HL-60 (cell line): ENCODE data around the gene RARA.

Experiments
- DNase-seq, 2 experiments: peaks; one replicate each; pipeline ENCODE4 v3.0.0-alpha.2; 2010 to 2020; ENCODE audit warnings: low read depth in 1 of 2, low spot score in 1 of 2
- H3K27ac ChIP-seq: fragments of 250-450 bp; sonication (Bioruptor Pico); replicated peaks from 2 replicates; pipeline ENCODE4 v1.5.1; 2020; ENCODE audit warnings: mild to moderate bottlenecking, moderate library complexity
- H3K27me3 ChIP-seq: fragments of 250-450 bp; sonication (Bioruptor Pico); 2 replicates; pipeline ENCODE4 v1.5.1; 2021; ENCODE audit warnings: mild to moderate bottlenecking, moderate library complexity; ENCODE audit not compliant: insufficient read depth, poor library complexity, severe bottlenecking
- H3K4me3 ChIP-seq: replicated peaks from 2 replicates; pipeline ENCODE4 v1.5.1; 2011; ENCODE audit warnings: mild to moderate bottlenecking, control low read depth, low read length; ENCODE audit not compliant: insufficient read depth
- CTCF ChIP-seq: IDR thresholded peaks from one replicate; pipeline ENCODE4 v1.5.1; 2011; ENCODE audit warnings: low read length, control low read depth, inconsistent platforms; ENCODE audit not compliant: insufficient read depth
- GABPA ChIP-seq: IDR thresholded peaks from 2 replicates; pipeline ENCODE4 v1.6.1; 2012; ENCODE audit warnings: low read depth
- POLR2AphosphoS5 ChIP-seq: IDR thresholded peaks from 2 replicates; pipeline ENCODE4 v1.6.1; 2012; ENCODE audit warnings: low read depth
- SPI1 ChIP-seq: IDR thresholded peaks from 2 replicates; pipeline ENCODE4 v1.6.1; 2012; ENCODE audit warnings: low read depth, mild to moderate bottlenecking, borderline replicate concordance
- TF ChIP-seq, protein P1 (sequence below): IDR thresholded peaks from 2 replicates; pipeline ENCODE4 v1.6.1; 2012; ENCODE audit warnings: low read depth; ENCODE audit not compliant: insufficient replicate concordance

RARA gene

DNA sequence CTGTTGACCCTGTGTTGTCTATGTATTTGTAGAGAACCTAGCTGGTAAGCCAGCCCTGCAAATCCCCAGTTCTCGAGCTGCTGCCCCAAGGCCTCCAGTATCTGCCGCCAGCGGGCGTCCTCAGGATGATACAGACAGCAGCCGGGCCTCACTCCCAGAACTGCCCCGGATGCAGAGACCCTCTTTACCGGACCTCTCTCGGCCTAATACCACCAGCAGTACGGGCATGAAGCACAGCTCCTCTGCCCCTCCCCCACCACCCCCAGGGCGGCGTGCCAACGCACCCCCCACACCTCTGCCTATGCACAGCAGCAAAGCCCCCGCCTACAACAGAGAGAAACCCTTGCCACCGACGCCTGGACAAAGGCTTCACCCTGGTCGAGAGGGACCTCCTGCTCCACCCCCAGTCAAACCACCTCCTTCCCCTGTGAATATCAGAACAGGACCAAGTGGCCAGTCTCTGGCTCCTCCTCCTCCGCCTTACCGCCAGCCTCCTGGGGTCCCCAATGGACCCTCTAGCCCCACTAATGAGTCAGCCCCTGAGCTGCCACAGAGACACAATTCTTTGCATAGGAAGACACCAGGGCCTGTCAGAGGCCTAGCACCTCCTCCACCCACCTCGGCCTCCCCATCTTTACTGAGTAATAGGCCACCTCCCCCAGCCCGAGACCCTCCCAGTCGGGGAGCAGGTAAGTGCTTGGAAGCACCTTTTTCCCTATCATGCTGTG, 44.4 kb upstream of the RARA start:
- DNase-seq = no peak
- Histone ChIP-seq H3K27ac (no peak overlapping the region), H3K27me3 (no peaks in the 10 kb centered on the region), H3K4me3 (no peak overlapping the region)
- TF ChIP-seq GABPA (no peak), SPI1 (no peak), POLR2AphosphoS5 (no peak), CTCF (no peak)
- TF ChIP-seq, protein P1, sequence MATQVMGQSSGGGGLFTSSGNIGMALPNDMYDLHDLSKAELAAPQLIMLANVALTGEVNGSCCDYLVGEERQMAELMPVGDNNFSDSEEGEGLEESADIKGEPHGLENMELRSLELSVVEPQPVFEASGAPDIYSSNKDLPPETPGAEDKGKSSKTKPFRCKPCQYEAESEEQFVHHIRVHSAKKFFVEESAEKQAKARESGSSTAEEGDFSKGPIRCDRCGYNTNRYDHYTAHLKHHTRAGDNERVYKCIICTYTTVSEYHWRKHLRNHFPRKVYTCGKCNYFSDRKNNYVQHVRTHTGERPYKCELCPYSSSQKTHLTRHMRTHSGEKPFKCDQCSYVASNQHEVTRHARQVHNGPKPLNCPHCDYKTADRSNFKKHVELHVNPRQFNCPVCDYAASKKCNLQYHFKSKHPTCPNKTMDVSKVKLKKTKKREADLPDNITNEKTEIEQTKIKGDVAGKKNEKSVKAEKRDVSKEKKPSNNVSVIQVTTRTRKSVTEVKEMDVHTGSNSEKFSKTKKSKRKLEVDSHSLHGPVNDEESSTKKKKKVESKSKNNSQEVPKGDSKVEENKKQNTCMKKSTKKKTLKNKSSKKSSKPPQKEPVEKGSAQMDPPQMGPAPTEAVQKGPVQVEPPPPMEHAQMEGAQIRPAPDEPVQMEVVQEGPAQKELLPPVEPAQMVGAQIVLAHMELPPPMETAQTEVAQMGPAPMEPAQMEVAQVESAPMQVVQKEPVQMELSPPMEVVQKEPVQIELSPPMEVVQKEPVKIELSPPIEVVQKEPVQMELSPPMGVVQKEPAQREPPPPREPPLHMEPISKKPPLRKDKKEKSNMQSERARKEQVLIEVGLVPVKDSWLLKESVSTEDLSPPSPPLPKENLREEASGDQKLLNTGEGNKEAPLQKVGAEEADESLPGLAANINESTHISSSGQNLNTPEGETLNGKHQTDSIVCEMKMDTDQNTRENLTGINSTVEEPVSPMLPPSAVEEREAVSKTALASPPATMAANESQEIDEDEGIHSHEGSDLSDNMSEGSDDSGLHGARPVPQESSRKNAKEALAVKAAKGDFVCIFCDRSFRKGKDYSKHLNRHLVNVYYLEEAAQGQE = no peak

DNA sequence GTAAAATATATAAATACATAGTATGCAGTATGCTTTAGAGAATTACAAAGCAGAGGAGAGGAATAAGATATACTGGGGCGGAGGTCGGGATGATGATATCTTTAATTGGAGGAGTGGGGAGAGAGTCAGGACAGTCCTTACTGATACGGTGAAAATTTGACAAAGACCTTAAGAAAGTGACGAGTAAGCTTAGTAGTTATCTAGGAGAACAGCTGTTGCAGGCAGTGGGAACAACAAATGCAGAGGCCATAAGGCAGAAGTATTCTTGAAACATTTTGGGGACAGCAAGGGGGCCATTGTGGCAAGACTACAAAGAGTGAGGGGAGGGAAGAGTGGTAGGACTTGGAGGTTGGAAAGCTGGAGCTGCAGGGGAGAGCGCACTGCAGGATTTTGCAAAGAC, 43.6 kb upstream of the RARA start:
- no peak for TF ChIP-seq CTCF
- no peak for TF ChIP-seq GABPA
- no peak for TF ChIP-seq SPI1
- TF ChIP-seq POLR2AphosphoS5 = no peak
- TF ChIP-seq, protein P1 = no peak
- H3K27ac ChIP-seq = no peak overlapping the region
- no peak for DNase-seq

DNA sequence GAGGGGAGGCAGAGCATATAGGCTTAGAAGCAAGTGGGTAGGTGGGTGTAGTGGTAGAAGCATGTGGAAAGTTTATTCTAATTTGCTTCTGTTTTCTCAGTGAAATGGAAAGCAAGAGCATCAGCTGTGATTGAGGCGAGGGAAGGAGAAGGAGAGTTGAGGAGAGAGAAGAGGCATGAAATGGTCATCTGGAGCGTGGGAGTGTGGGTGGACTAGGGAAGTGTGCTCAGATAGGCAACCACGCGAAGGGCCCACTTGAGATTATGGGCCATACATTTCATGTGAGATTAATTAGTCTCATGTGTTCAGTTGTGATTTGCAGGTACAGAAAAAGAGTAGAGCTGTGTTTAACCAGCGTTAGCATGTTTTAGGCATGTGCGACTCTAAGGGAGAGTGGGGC, 42.1 kb upstream of the RARA start:
- Histone ChIP-seq H3K27ac (no peak overlapping the region), H3K4me3 (no peak overlapping the region), H3K27me3 (no peaks in the 10 kb centered on the region)
- TF ChIP-seq GABPA (no peak), POLR2AphosphoS5 (no peak), SPI1 (no peak), CTCF (no peak)
- TF ChIP-seq, protein P1 = no peak
- no peak for DNase-seq

More for the DNA sequence above, 43.6 kb upstream of the RARA start:
- no peaks in the 10 kb centered on the region for H3K27me3 ChIP-seq
- H3K4me3 ChIP-seq = no peak overlapping the region
